ENCODE data around the gene MPP3. TPM values are rescaled to one million over a fixed set of nuclear protein-coding genes. Genes with fewer than 3 reads are reported as not detected.

MPP3 gene
- total and polyA plus RNA-seq, 9 donors: 2.7 to 17.2 (median 3.1) TPM

DNA sequence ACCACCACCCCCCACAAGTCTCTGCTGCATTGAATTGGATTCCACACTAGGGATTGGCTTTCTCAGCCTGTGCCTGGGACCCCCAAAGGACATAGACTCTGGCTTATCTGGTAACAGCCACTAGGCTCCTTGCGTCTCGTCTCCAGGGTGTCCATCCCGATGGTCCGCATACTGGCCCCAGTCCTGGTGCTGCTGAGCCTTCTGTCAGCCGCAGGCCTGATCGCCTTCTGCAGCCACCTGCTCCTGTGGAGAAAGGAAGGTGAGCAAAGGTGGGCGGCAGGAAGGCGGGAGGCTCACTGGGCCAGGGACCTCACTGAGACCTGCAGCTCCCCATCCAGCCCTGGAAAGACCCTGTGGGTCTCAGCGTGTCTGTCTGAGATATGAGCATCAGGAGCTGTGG lies 22.1 kb upstream of the MPP3 start:
- intact Hi-C loops (cut with DNase I): no loop called here
- H3K36me3 ChIP-seq: no peaks in the 10 kb centered on the region
- 83 to 92% (median 89%) methylated on average over 6 to 9 of the region's 9 CpGs for WGBS, 3 donors
- TF ChIP-seq EP300 (IDR thresholded peaks at IDR 0.05) (no peak), POLR2A (IDR thresholded peaks at IDR 0.05) (no peak)
- TF ChIP-seq, protein P1, sequence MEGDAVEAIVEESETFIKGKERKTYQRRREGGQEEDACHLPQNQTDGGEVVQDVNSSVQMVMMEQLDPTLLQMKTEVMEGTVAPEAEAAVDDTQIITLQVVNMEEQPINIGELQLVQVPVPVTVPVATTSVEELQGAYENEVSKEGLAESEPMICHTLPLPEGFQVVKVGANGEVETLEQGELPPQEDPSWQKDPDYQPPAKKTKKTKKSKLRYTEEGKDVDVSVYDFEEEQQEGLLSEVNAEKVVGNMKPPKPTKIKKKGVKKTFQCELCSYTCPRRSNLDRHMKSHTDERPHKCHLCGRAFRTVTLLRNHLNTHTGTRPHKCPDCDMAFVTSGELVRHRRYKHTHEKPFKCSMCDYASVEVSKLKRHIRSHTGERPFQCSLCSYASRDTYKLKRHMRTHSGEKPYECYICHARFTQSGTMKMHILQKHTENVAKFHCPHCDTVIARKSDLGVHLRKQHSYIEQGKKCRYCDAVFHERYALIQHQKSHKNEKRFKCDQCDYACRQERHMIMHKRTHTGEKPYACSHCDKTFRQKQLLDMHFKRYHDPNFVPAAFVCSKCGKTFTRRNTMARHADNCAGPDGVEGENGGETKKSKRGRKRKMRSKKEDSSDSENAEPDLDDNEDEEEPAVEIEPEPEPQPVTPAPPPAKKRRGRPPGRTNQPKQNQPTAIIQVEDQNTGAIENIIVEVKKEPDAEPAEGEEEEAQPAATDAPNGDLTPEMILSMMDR (IDR thresholded peaks at IDR 0.05): no peak
- H3K4me1 ChIP-seq (ENCODE audit: insufficient read depth): no peaks in the 10 kb centered on the region
- DNase-seq: no peak
- no peak overlapping the region for H3K4me3 ChIP-seq
- no peak overlapping the region for H3K27ac ChIP-seq
- no peaks in the 10 kb centered on the region for H3K27me3 ChIP-seq
- H3K9me3 ChIP-seq: no peaks in the 10 kb centered on the region

DNA sequence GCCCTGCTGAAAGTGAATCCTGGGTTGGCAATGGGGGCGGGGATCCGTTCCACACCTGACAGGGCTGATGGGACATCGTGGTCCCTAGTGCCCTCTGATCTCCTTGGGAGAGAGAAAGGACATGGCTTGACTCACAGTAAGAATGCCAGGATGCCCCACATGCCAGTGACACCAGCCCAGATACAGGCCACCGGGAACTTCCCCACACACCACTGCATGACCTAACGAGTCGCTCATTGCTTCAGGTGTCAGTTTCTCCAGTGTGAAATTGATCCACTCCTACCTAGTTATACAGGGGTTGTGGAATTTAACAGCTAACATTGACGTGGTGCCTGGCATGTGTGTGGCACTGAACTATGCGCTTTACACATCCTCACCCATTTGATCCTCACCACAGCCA lies 21.6 kb upstream of the MPP3 start:
- Histone ChIP-seq H3K27me3 (no peaks in the 10 kb centered on the region), H3K4me3 (no peak overlapping the region), H3K9me3 (no peaks in the 10 kb centered on the region), H3K4me1 (ENCODE audit: insufficient read depth) (no peaks in the 10 kb centered on the region), H3K27ac (no peak overlapping the region), H3K36me3 (no peaks in the 10 kb centered on the region)
- no peak for TF ChIP-seq EP300 (IDR thresholded peaks at IDR 0.05)
- WGBS, 3 donors: 72 to 82% (median 79%) methylated on average over 8 of the region's 8 CpGs
- no peak for DNase-seq
- intact Hi-C loops (cut with DNase I): loop anchor here in 1 of 4 donors (5.0 kb wide), 1 partner anchor 272 kb away; no protein-coding TSS in a partner anchor

DNA sequence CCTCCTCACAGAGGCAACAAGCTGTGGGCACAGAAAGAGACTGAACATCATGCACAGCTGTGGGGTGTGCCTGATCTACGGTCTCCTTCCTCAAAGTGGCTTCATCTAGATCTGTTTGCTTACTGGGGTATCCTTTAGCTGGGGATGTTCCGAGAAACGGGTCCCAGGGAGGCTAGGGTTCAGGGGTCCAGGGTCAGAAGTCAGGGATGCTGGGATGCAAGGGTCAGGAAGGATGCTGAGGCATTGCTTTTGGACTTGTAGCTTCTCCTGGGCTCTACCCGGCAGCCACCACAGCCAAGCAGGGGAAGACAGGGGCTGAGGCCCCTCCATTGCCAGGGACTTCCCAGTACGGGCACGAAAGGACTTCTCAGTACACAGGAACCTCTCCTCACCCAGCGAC lies 20.6 kb upstream of the MPP3 start:
- 76 to 81% (median 77%) methylated on average over 7 of the region's 7 CpGs for WGBS, 3 donors
- no peak overlapping the region for H3K4me3 ChIP-seq
- H3K27ac ChIP-seq: no peak overlapping the region
- TF ChIP-seq, protein P1 (IDR thresholded peaks at IDR 0.05): no peak
- no peak for TF ChIP-seq POLR2A (IDR thresholded peaks at IDR 0.05)
- no peak for TF ChIP-seq EP300 (IDR thresholded peaks at IDR 0.05)
- DNase-seq: no peak
- H3K4me1 ChIP-seq (ENCODE audit: insufficient read depth): no peaks in the 10 kb centered on the region
- intact Hi-C loops (cut with DNase I): loop anchor here in 1 of 4 donors (5.0 kb wide), 1 partner anchor 271 kb away; no protein-coding TSS in a partner anchor
- no peaks in the 10 kb centered on the region for H3K27me3 ChIP-seq
- H3K36me3 ChIP-seq: no peaks in the 10 kb centered on the region
- no peaks in the 10 kb centered on the region for H3K9me3 ChIP-seq

DNA sequence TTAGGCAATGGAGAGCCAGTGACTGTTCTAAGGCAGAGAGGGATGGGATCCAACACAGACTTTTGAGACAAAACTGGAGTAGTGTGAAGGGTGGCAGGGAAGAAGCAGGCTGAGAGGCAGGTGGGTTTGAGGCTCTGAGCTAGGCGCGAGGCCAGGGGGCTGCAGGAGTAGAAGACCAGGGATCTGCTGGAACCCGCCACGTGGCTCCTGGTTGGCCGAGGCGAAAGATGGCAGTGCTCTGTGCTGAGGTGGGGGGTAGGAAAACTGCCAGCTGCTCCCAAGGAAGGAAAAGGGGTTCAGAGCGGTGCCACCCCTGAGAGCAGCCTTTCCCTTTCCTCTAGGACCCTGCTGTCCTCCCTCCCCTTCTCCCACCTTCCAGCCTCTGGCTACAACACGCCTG lies 19.6 kb upstream of the MPP3 start:
- Histone ChIP-seq H3K36me3 (no peaks in the 10 kb centered on the region), H3K4me3 (no peak overlapping the region), H3K9me3 (no peaks in the 10 kb centered on the region), H3K27me3 (no peaks in the 10 kb centered on the region), H3K27ac (no peak overlapping the region), H3K4me1 (ENCODE audit: insufficient read depth) (no peaks in the 10 kb centered on the region)
- intact Hi-C loops (cut with DNase I): loop anchor here in 1 of 4 donors (5.0 kb wide), 1 partner anchor 270 kb away; no protein-coding TSS in a partner anchor
- 93 to 95% (median 95%) methylated on average over 8 of the region's 8 CpGs for WGBS, 3 donors
- no peak for DNase-seq
- no peak for TF ChIP-seq EP300 (IDR thresholded peaks at IDR 0.05)
- TF ChIP-seq, protein P1 (IDR thresholded peaks at IDR 0.05): no peak
- no peak for TF ChIP-seq POLR2A (IDR thresholded peaks at IDR 0.05)

DNA sequence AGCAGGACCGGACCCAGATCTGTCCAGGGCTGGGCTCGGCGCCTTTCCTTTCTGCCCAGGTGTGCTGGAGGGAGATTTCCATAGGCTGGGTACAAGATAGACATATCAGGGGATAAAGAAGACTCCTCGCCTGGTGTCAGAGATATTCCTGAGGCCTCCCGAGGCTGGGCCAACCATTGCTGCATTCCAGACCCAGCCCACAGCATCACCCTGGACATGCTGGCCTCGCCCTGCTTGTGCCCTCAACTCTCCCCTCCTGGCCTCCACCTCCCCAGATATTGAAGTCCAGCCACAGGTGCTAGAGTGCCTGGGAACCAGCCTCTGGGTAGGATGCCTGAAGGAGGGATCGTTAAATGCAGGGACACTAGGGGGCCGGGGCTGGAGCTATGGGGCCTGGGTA lies 16.2 kb upstream of the MPP3 start:
- Histone ChIP-seq H3K36me3 (no peaks in the 10 kb centered on the region), H3K4me3 (no peak overlapping the region), H3K27ac (no peak overlapping the region), H3K9me3 (no peaks in the 10 kb centered on the region), H3K27me3 (no peaks in the 10 kb centered on the region), H3K4me1 (ENCODE audit: insufficient read depth) (no peaks in the 10 kb centered on the region)
- TF ChIP-seq EP300 (IDR thresholded peaks at IDR 0.05) (no peak), POLR2A (IDR thresholded peaks at IDR 0.05) (no peak)
- TF ChIP-seq, protein P1 (IDR thresholded peaks at IDR 0.05): no peak
- intact Hi-C loops (cut with DNase I): loop anchor here in 1 of 4 donors (10.0 kb wide), 2 partner anchors 74 to 154 kb away; partner anchors contain the start of gene DUSP3
- DNase-seq: no peak
- 91 to 93% (median 93%) methylated on average over 8 of the region's 8 CpGs for WGBS, 3 donors

All from ovary (tissue), 9 donors.